ENCODE data around the gene SPPL3.

The SPPL3 gene

GRCh38 chr12:120775862-120776552, 128.2 kb downstream of the SPPL3 start:
- peak; percentile 83 for DNase-seq (ENCODE audit: low spot score)

- DNase-seq (ENCODE audit: low spot score): no peak
Observed at GRCh38 chr12:120774169-120774916, 129.8 kb downstream of the SPPL3 start.

- no peak for DNase-seq (ENCODE audit: low spot score)
Observed at GRCh38 chr12:120771097-120771496, 133.1 kb downstream of the SPPL3 start.

DNA sequence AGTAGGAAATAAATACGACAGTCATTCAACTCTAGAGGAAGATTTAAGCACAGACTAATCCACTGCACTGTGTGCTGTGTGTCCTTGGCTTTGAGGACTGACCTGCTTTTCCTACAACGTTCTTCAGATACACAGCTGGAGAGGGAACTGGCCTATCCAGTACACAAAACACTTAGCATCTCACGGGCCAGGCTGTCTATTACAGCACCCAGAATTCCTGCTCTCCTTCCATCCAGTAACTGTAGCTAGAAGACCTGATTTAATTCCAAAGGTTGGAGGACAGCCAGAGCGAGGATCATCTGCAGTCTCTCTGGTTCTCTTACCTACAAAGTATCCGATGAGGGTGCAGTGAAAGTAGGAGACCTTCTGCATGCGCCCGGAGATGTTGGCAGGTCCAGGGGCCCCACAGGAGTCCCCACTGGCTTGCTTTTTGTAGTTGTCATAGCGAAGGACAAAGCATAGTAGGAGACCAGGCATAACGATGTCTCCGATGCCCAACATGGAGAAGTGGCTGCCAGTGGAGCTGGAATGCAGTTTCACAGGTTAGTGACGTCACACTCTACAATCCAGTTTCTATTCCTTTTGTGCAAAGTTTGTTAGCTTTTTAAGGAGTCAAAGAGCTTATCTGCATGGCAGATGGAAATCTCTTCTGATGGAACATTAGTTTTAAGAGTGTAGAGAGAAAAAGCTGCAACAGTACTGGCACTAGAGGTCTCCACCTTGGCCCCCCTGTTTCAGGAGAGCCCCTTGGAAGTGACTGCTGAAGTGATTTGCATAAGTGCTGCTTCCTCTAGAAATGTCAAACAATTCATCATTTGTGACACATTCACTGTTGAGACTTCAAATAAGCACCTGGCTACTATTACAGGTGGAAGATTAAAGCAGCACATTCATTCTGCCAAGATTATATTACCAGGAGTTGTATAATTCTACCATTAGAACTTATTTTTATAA, 136.8 kb downstream of the SPPL3 start:
- no peak for DNase-seq (ENCODE audit: low spot score)

DNA sequence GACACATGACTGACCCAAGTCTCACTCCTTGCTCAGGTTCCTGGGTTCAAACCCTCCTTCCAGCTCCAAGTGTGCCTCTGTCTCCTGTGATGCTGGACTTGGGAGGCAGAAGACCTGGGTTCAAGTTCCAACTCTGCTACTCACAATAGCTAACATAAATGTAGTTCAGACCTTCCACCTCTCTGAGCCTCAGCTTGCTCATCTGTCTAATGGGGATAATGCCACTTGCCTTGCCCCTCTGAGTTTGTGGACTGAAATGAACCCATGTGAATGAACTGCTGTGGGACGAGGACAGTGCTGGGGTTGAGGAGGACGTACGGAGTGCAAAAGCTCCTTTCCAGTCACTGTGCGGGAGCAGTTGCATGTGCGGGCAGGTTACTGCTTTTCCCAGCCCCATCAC, 137.6 kb downstream of the SPPL3 start:
- DNase-seq (ENCODE audit: low spot score): no peak

DNA sequence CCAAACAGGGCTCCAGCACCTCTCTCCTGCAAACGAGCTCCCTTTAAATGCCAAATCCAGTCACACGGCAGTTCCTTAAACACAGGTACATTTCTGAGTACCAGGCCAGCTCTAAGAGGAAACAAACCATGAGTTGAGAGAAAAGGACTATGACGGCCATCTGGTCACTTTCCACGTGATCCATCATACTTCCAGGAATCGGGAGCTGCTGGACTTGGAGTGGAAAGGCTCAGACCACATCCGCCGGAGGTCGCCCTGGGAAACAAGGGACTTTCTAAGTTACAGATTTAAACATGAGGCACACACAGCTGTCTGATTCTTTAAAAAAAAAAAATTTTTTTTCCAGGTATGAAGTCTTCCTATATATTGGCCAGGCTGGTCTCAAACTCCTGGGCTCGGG, 139.3 kb downstream of the SPPL3 start:
- no peak for DNase-seq (ENCODE audit: low spot score)

- no peak for DNase-seq (ENCODE audit: low spot score)
Observed at GRCh38 chr12:120763250-120763649, 140.9 kb downstream of the SPPL3 start.

DNA sequence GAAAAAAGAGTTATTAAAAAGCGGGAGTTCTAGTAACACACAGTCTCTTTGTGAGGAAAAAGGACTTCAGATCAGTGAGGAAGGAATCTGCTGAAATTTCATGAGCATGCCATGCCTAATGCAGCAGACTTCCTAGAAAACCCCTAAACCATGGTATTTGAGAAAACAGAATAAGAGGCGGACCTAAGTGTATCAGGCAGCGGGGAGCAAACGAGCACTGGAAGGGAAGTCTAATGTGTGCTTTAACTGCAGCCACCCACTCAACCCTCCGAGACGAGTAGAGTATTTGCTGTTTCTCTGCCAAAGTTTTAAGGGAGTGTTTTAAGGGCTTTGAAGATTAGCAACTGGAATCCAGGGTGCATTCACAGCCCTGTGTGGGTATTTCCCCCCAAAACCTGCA, 142.1 kb downstream of the SPPL3 start:
- DNase-seq (ENCODE audit: low spot score): no peak

DNA sequence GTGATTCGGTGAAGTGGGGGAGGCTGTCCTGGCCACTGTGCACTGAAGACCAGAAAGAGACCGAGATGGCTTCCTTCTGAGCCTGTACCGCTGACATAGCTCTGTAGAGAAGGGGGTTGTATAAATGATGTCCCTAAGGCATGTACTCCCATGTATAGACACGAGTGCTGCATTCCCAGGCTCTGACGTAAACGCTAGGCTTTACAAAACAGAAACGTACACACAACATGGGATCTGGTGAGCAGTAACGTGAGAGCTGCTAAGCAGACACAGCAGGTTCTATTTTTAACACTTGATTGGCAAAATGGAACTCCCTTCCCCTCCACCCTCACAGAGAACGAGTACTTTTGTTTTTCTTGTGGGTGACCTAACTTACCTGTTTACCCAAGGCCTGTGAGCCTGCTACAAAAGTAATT, 142.6 kb downstream of the SPPL3 start:
- DNase-seq (ENCODE audit: low spot score): no peak

DNA sequence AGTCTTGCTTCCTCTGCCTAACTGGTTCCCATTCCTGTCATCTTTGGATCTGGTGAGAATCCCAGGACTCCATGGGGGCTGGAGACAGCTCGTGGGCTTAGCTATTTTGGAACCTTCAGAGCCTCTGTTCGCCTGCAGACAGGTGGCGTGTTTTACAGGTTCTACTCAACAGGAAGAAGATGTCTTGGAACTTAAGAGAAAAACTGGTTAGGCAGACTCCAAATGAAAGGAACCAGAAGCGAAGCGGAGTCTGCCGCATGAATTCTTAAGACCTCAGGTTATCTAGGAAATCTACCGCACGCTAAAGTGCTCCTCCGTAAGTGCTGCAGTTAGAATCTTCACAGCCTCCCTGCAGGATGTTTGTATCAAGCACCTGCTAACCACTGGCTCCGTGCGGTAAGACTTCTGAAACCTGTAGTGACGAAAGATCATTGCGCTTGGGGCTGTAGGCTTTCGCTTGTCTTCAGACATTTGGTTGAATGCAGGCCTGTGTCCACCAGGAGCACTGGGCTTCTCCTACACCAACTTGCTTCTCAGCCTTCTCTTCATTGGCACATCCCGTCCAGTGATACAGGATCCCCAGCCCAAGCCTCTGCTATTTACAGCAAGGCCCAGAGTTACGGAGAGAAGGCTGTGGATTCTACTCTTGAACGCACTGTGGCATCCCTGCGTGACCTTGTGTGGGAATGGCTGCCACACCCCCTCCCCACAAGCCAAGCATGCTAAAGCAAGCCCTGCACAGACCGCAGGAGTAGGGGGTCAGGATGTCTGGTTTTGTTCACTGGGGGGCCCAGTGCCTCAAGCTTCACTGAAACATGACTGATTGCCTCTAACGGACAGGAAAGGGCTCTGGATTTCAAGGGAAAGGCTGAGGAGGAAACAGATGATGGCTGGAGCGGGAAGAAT, 143.6 kb downstream of the SPPL3 start:
- no peak for DNase-seq (ENCODE audit: low spot score)

GRCh38 chr12:120759591-120760348, 144.4 kb downstream of the SPPL3 start:
- DNase-seq (ENCODE audit: low spot score): no peak

GRCh38 chr12:120758798-120759590, 145.2 kb downstream of the SPPL3 start:
- DNase-seq (ENCODE audit: low spot score): no peak

DNA sequence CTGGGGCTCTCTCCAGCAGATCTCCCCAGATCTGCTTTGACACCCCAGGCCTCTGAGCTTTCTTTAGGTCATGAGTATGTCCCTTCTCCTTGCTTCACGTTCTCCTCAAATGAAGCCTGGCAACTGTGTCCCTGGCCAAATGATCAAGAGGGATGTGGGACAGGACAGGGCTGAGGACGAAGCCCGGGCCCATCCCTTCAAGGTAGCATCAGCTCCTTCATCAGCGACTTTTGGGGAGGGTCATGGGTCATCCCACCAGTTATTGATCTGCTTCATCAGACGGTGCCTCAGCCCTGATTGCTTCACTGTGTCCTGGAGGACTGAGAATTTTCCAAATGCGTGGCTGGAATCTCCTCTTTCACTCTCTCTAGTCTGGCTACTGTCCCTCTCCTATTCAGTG, 146.2 kb downstream of the SPPL3 start:
- DNase-seq (ENCODE audit: low spot score): no peak

- no peak for DNase-seq (ENCODE audit: low spot score)
Observed at GRCh38 chr12:120757226-120757742, 146.9 kb downstream of the SPPL3 start.

GRCh38 chr12:120755269-120755668, 148.9 kb downstream of the SPPL3 start:
- DNase-seq (ENCODE audit: low spot score): no peak

- no peak for DNase-seq (ENCODE audit: low spot score)
Observed at GRCh38 chr12:120754792-120755191, 149.4 kb downstream of the SPPL3 start.

DNA sequence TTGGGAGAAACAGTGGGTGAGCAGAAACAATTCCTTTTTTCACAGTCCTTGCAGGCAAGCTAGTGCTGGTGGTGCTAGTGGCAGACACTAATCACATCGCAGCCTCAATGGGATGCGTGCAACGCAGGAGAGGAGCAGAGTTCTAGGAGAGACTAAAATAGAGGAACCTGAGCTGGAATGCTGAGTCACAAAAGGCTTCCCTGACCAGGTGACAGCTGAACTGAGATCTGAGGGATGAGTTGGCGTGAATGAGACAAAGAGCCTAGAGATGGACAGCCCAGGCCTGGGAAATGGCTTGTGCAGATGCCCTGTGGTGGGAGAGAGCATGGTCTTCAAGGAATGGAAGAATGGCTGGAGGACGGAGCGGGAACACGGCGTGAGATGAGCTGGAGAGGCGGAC, 152.8 kb downstream of the SPPL3 start:
- DNase-seq (ENCODE audit: low spot score): no peak

- DNase-seq (ENCODE audit: low spot score): no peak
Observed at GRCh38 chr12:120750806-120751205, 153.4 kb downstream of the SPPL3 start.

- DNase-seq (ENCODE audit: low spot score): no peak
Observed at GRCh38 chr12:120749256-120749655, 154.9 kb downstream of the SPPL3 start.

- DNase-seq (ENCODE audit: low spot score): no peak
Observed at GRCh38 chr12:120748242-120748641, 155.9 kb downstream of the SPPL3 start.
